Trophoblast cell (in vitro differentiated cells and primary cell): ENCODE data around the gene TNNT1.

Source experiments
- DNase-seq, 2 donors: peaks; one replicate each; pipeline ENCODE4 v3.0.0-alpha.2; 2016
- H2AFZ ChIP-seq: 2 replicates; pipeline ENCODE4 v1.6.1; 2013; ENCODE audit warnings: low read length, moderate library complexity, mild to moderate bottlenecking; ENCODE audit not compliant: insufficient read depth, poor library complexity
- H2AK5ac ChIP-seq: 2 replicates; pipeline ENCODE4 v1.6.1; 2013; ENCODE audit warnings: mild to moderate bottlenecking, low read length
- H2BK120ac ChIP-seq: 2 replicates; pipeline ENCODE4 v1.6.1; 2013; ENCODE audit warnings: low read length, mild to moderate bottlenecking, moderate library complexity; ENCODE audit not compliant: insufficient read depth, poor library complexity
- H2BK12ac ChIP-seq: 2 replicates; pipeline ENCODE4 v1.6.1; 2013; ENCODE audit warnings: mild to moderate bottlenecking, low read length, moderate library complexity
- H2BK5ac ChIP-seq: 2 replicates; pipeline ENCODE4 v1.6.1; 2013; ENCODE audit warnings: low read length, low read depth, moderate library complexity, mild to moderate bottlenecking; ENCODE audit not compliant: poor library complexity
- H3K14ac ChIP-seq: 2 replicates; pipeline ENCODE4 v1.6.1; 2013; ENCODE audit warnings: mild to moderate bottlenecking, low read length
- H3K18ac ChIP-seq: 2 replicates; pipeline ENCODE4 v1.6.1; 2013; ENCODE audit warnings: mild to moderate bottlenecking, low read length
- H3K23ac ChIP-seq: 2 replicates; pipeline ENCODE4 v1.6.1; 2013; ENCODE audit warnings: low read length
- H3K27ac ChIP-seq: 2 replicates; pipeline ENCODE4 v1.5.1; 2013; ENCODE audit warnings: low read depth, mild to moderate bottlenecking, inconsistent platforms, low read length, moderate library complexity
- H3K27me3 ChIP-seq: 2 replicates; pipeline ENCODE4 v1.6.1; 2013; ENCODE audit warnings: inconsistent platforms, mild to moderate bottlenecking, low read length, moderate library complexity; ENCODE audit not compliant: insufficient read depth
- H3K36me3 ChIP-seq, 2 experiments: 1 replicate in 1 of 2; 2 replicates in 1 of 2; pipeline ENCODE4 v1.6.1; 2013; ENCODE audit warnings: low read length in 2 of 2, mild to moderate bottlenecking in 2 of 2, moderate library complexity in 1 of 2; ENCODE audit not compliant: insufficient read depth in 2 of 2, control insufficient read depth in 1 of 2
- H3K4ac ChIP-seq: 2 replicates; pipeline ENCODE4 v1.6.1; 2013; ENCODE audit warnings: low read depth, mild to moderate bottlenecking, low read length, moderate library complexity
- H3K4me1 ChIP-seq, 2 experiments: 1 replicate in 1 of 2; 2 replicates in 1 of 2; pipeline ENCODE4 v1.6.1; 2013; ENCODE audit warnings: low read length in 2 of 2, mild to moderate bottlenecking in 2 of 2, moderate library complexity in 1 of 2; ENCODE audit not compliant: insufficient read depth in 2 of 2, control insufficient read depth in 1 of 2
- H3K4me2 ChIP-seq: 2 replicates; pipeline ENCODE4 v1.6.1; 2013; ENCODE audit warnings: inconsistent platforms, mild to moderate bottlenecking, low read length, moderate library complexity
- H3K4me3 ChIP-seq: 2 replicates; pipeline ENCODE4 v1.5.1; 2013; ENCODE audit warnings: mild to moderate bottlenecking, low read depth, low read length, inconsistent platforms
- H3K79me1 ChIP-seq: one replicate; pipeline ENCODE4 v1.6.1; 2013; ENCODE audit warnings: low read length
- H3K79me2 ChIP-seq: 2 replicates; pipeline ENCODE4 v1.6.1; 2013; ENCODE audit warnings: low read length, mild to moderate bottlenecking; ENCODE audit not compliant: control insufficient read depth, insufficient read depth, poor library complexity
- H3K9ac ChIP-seq: 2 replicates; pipeline ENCODE4 v1.6.1; 2013; ENCODE audit warnings: mild to moderate bottlenecking, low read length
- H3K9me3 ChIP-seq: 2 replicates; pipeline ENCODE4 v1.6.1; 2013; ENCODE audit warnings: low read depth, mild to moderate bottlenecking, control low read depth, inconsistent platforms, low read length; ENCODE audit not compliant: insufficient read depth
- H4K12ac ChIP-seq: 2 replicates; pipeline ENCODE4 v1.6.1; 2013; ENCODE audit warnings: low read depth, mild to moderate bottlenecking, low read length, moderate library complexity
- H4K8ac ChIP-seq: 2 replicates; pipeline ENCODE4 v1.6.1; 2013; ENCODE audit warnings: low read depth, mild to moderate bottlenecking, low read length, moderate library complexity
- H4K91ac ChIP-seq: one replicate; pipeline ENCODE4 v1.6.1; 2013; ENCODE audit warnings: low read depth, mild to moderate bottlenecking, low read length, moderate library complexity
- WGBS: extraction: QIAGEN DNeasy Blood & Tissue Kit; methylation state at CpG from one replicate; pipeline ENCODE4 v1.1.7; 2013; ENCODE audit warnings: missing lambda C conversion rate; ENCODE audit not compliant: insufficient read length, insufficient coverage; ENCODE audit errors: extremely low coverage; 5-methylcytosine and 5-hydroxymethylcytosine counted together

Gene TNNT1

DNA sequence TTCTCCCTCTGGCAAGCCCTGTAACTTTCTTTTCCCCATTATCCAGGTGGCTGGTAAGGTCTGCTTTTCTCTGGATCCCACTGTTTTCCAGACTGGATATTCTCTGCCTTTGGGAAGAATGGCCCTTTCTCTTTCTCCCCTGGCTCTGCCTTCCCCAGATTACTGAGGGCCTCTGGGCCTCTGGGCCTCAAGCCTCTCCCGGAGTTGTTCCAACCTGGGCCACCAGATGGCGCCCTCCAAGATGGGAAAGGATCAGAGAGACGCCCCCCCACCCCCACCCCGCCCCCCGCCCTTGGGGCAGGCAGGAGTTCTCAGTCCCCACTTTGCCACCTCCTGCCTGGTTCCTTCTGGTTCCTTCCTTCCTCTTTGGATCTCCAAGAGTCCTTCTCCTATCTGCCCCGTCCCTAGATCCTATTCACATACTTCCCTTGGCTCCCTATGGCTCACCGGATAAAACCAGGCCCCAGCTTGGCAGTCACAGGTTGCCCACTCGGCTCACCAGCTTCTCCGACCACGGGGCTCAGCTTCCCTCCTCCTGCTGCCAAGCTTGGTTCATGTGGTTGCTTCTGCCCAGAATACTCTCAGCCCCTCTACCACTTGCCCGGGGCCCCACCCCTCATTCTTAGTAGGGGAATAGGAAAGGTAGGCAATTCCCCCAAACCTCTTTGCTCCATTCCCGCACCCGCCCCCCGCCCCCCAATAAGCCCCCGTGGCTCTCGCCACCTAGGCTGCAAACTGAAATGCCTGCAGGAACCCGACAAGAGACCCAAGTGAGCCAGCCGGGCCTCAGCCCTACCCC lies 60.3 kb downstream of the TNNT1 start:
- no peak overlapping the region for H4K8ac ChIP-seq

GRCh38 chr19:55088021-55088451 lies 61.0 kb downstream of the TNNT1 start:
- Histone ChIP-seq H3K4me1 (peaks cover 8 to 10% of the 10 kb centered on the region in 2 experiments), H4K91ac (no peak overlapping the region), H2BK5ac (no peak overlapping the region), H3K9ac (no peak overlapping the region), H3K4me2 (no peak overlapping the region), H3K4me3 (no peak overlapping the region), H3K27ac (no peak overlapping the region), H2BK12ac (no peak overlapping the region), H3K18ac (no peak overlapping the region), H3K4ac (no peak overlapping the region), H3K36me3 (peaks cover 47 to 64% of the 10 kb centered on the region in 2 experiments), H3K79me2 (no peaks in the 10 kb centered on the region), H3K23ac (no peak overlapping the region), H3K9me3 (no peaks in the 10 kb centered on the region), H2BK120ac (no peak overlapping the region), H3K79me1 (no peaks in the 10 kb centered on the region), H2AFZ (no peak overlapping the region), H3K27me3 (no peaks in the 10 kb centered on the region), H2AK5ac (no peak overlapping the region), H4K8ac (no peak overlapping the region), H3K14ac (no peak overlapping the region), H4K12ac (no peak overlapping the region)
- DNase-seq = no peak
- WGBS = no CpG with 5 or more reads among the region's 12 CpGs

More for the DNA sequence above, 60.3 kb downstream of the TNNT1 start:
- H3K18ac ChIP-seq = no peak overlapping the region
- H3K36me3 ChIP-seq = peaks cover 47 to 59% of the 10 kb centered on the region in 2 experiments
- WGBS = no CpG with 5 or more reads among the region's 18 CpGs
- no peak overlapping the region for H2BK12ac ChIP-seq
- H3K79me2 ChIP-seq = no peaks in the 10 kb centered on the region
- H3K4me2 ChIP-seq = no peak overlapping the region
- H3K4ac ChIP-seq = no peak overlapping the region
- H3K27me3 ChIP-seq = no peaks in the 10 kb centered on the region
- peak; percentile 57 to 87 for DNase-seq
- peaks cover 8 to 10% of the 10 kb centered on the region in 2 experiments for H3K4me1 ChIP-seq
- H2AK5ac ChIP-seq = no peak overlapping the region
- H4K12ac ChIP-seq = no peak overlapping the region
- no peak overlapping the region for H2BK120ac ChIP-seq
- H2AFZ ChIP-seq = no peak overlapping the region
- no peak overlapping the region for H2BK5ac ChIP-seq
- no peak overlapping the region for H3K27ac ChIP-seq
- no peaks in the 10 kb centered on the region for H3K9me3 ChIP-seq
- no peak overlapping the region for H4K91ac ChIP-seq
- no peak overlapping the region for H3K9ac ChIP-seq
- H3K14ac ChIP-seq = no peak overlapping the region
- H3K4me3 ChIP-seq = no peak overlapping the region
- H3K23ac ChIP-seq = no peak overlapping the region
- no peaks in the 10 kb centered on the region for H3K79me1 ChIP-seq

DNA sequence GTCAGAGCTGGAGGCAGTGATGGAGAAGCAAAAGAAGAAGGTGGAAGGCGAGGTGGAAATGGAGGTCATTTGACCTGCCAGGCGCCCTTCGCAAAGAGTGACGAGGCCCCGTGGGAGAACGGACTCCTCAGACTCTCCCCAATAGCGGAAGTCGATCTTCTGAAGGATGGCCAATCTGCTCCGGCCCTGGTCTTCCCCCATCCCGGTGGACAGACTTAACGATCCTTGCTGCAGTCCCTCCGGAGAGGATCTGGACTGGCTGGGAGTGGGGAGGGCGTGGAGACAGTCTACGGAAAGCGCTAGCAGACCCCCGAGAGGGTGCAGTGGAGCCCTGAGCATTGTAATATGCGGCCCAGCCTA lies 61.5 kb downstream of the TNNT1 start:
- Histone ChIP-seq H2BK12ac (no peak overlapping the region), H3K14ac (no peak overlapping the region), H3K79me2 (no peaks in the 10 kb centered on the region), H4K12ac (no peak overlapping the region), H3K23ac (no peak overlapping the region), H3K27ac (no peak overlapping the region), H4K8ac (no peak overlapping the region), H3K18ac (no peak overlapping the region), H2BK5ac (no peak overlapping the region), H4K91ac (peak overlapping the region; percentile 23), H3K36me3 (peaks cover 44 to 64% of the 10 kb centered on the region in 2 experiments), H2BK120ac (no peak overlapping the region), H3K79me1 (no peaks in the 10 kb centered on the region), H2AK5ac (no peak overlapping the region), H3K9me3 (no peaks in the 10 kb centered on the region), H3K27me3 (no peaks in the 10 kb centered on the region), H3K4me1 (peaks cover 8 to 10% of the 10 kb centered on the region in 2 experiments), H2AFZ (no peak overlapping the region), H3K9ac (no peak overlapping the region), H3K4me2 (peak overlapping the region; percentile 76), H3K4me3 (peak overlapping the region; percentile 56), H3K4ac (no peak overlapping the region)
- WGBS = no CpG with 5 or more reads among the region's 17 CpGs
- DNase-seq = no peak

- Histone ChIP-seq H3K79me1 (no peaks in the 10 kb centered on the region), H3K4me1 (peaks cover 5 to 10% of the 10 kb centered on the region in 2 experiments), H3K14ac (no peak overlapping the region), H3K4me2 (peak overlapping the region; percentile 76), H2AFZ (no peak overlapping the region), H3K27ac (no peak overlapping the region), H3K23ac (no peak overlapping the region), H3K4me3 (peak overlapping the region; percentile 65), H3K79me2 (no peaks in the 10 kb centered on the region), H4K91ac (peak overlapping the region; percentile 23), H3K4ac (no peak overlapping the region), H3K9me3 (peaks cover 3% of the 10 kb centered on the region), H2AK5ac (no peak overlapping the region), H4K8ac (peak overlapping the region; percentile 3), H2BK5ac (no peak overlapping the region), H3K18ac (no peak overlapping the region), H2BK12ac (no peak overlapping the region), H3K9ac (peak overlapping the region; percentile 52), H3K36me3 (peaks cover 44 to 66% of the 10 kb centered on the region in 2 experiments), H2BK120ac (no peak overlapping the region), H4K12ac (no peak overlapping the region), H3K27me3 (no peaks in the 10 kb centered on the region)
- peak; percentile 57 to 72 for DNase-seq
- WGBS = no CpG with 5 or more reads among the region's 74 CpGs
Measured at GRCh38 chr19:55086730-55087541, 62.1 kb downstream of the TNNT1 start.
